OCI-LY1 (cell line): ENCODE data around the gene SFSWAP.

Source experiments
- EZH2 ChIP-seq: fragments of 200-600 bp; sonication (generic), shearing (Covaris generic); IDR thresholded peaks from 2 replicates; pipeline ENCODE4 v1.8.0; 2017; ENCODE audit warnings: borderline replicate concordance, mixed run types, mild to moderate bottlenecking, antibody characterized with exemption, low read length, moderate library complexity, mixed read lengths
- TF ChIP-seq, protein P1 (sequence below): fragments of 200-600 bp; sonication (generic), shearing (Covaris generic); IDR thresholded peaks from 2 replicates; pipeline ENCODE4 v1.5.1; 2017; ENCODE audit warnings: mild to moderate bottlenecking, antibody characterized with exemption, low read length, moderate library complexity, mixed read lengths

- TF ChIP-seq EZH2, result no peak
- TF ChIP-seq, protein P1, sequence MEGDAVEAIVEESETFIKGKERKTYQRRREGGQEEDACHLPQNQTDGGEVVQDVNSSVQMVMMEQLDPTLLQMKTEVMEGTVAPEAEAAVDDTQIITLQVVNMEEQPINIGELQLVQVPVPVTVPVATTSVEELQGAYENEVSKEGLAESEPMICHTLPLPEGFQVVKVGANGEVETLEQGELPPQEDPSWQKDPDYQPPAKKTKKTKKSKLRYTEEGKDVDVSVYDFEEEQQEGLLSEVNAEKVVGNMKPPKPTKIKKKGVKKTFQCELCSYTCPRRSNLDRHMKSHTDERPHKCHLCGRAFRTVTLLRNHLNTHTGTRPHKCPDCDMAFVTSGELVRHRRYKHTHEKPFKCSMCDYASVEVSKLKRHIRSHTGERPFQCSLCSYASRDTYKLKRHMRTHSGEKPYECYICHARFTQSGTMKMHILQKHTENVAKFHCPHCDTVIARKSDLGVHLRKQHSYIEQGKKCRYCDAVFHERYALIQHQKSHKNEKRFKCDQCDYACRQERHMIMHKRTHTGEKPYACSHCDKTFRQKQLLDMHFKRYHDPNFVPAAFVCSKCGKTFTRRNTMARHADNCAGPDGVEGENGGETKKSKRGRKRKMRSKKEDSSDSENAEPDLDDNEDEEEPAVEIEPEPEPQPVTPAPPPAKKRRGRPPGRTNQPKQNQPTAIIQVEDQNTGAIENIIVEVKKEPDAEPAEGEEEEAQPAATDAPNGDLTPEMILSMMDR, result no peak
These were observed 22.6 kb upstream of the SFSWAP start for GRCh38 chr12:131688131-131688844.
